Renal pelvis (tissue), 4 donors: ENCODE results near the gene ALDH3B1. TPM values are rescaled to one million over a fixed set of nuclear protein-coding genes. Genes with fewer than 3 reads are reported as not detected.

ENCODE experiments used
- DNase-seq: peaks from one replicate; pipeline ENCODE4 v3.0.0-alpha.2; 2013
- polyA plus RNA-seq, 3 donors: library from polyadenylated mRNA; unstranded; fragments of 120-200 nt; gene quantifications; one replicate each; pipeline ENCODE4 v1.2.1, GENCODE V29; 2013; ENCODE audit not compliant: insufficient read length in 3 of 3

ALDH3B1 gene
- polyA plus RNA-seq, 3 donors = 2.3 to 4.7 (median 3.6) TPM

DNA sequence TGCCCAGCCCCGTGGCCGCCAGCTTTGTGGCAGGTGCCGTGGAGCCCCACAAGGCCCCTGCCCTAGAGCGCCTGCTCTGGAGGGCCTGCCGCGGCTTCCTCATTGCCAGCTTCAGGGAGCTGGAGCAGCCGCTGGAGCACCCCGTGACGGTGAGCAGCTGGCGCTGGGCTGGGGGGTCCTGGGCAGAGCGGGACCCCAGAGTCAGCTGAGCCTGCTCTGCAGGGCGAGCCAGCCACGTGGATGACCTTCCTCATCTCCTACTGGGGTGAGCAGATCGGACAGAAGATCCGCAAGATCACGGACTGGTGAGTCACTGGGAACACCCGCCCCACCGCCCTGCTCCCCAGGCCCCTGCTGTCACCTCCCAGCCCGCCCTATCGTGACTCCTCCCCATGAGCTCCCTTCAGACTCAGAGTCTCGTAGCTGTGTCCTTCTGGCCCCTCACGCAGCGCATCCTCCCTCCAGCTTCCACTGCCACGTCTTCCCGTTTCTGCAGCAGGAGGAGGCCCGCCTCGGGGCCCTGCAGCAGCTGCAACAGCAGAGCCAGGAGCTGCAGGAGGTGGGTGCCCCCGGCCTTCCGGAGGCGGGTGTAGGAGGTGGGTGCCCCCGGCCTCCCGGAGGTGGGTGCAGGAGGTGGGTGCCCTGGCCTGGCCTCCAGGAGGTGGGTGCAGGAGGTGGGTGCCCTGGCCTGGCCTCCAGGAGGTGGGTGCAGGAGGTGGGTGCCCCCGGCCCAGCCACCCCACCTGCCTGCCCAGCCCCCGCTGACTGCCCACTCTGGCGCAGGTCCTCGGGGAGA lies 33.4 kb downstream of the ALDH3B1 start:
- no peak for DNase-seq

DNA sequence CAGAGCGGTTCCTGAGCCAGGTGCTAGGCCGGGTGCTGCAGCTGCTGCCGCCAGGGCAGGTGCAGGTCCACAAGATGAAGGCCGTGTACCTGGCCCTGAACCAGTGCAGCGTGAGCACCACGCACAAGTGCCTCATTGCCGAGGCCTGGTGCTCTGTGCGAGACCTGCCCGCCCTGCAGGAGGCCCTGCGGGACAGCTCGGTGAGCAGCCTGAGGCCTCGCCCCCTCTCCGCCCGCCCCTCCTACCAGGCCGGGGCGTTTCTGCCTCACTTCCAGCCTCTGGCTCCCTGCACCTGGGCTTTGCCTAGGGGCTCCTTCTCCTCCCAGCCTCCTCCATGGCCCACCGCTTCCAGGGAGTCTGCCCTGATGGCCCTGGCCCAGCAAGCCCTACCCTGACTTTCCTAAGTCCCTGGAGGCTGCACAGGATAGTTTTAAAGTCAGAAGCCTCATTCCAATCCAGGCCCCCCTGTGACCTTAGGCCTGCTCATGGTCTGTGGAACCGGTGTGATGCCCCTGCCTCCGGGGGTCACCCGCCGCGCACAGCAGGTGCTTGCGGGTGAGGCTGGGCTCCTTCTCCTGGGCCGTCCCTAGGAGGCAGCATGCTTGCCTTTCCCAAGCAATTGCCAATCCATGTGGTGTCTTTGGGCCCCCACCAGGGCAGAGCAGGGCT lies 34.2 kb downstream of the ALDH3B1 start:
- DNase-seq = no peak

DNA sequence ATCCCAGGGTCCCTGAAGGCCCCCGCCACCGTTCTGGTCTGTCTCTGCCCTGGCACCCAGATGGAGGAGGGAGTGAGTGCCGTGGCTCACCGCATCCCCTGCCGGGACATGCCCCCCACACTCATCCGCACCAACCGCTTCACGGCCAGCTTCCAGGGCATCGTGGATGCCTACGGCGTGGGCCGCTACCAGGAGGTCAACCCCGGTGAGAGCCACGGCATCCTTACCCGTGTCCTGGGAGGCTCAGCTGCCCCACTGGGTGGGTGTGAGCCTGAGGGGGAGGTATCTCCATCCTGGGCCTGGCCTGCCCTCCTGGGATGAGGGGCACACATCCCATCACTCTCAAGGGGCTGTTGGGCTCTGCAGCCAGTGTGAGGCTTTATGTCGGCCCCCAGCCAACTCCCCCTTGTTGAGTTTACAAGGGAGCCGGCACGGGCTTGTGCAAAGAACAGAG lies 34.8 kb downstream of the ALDH3B1 start:
- DNase-seq = no peak

DNA sequence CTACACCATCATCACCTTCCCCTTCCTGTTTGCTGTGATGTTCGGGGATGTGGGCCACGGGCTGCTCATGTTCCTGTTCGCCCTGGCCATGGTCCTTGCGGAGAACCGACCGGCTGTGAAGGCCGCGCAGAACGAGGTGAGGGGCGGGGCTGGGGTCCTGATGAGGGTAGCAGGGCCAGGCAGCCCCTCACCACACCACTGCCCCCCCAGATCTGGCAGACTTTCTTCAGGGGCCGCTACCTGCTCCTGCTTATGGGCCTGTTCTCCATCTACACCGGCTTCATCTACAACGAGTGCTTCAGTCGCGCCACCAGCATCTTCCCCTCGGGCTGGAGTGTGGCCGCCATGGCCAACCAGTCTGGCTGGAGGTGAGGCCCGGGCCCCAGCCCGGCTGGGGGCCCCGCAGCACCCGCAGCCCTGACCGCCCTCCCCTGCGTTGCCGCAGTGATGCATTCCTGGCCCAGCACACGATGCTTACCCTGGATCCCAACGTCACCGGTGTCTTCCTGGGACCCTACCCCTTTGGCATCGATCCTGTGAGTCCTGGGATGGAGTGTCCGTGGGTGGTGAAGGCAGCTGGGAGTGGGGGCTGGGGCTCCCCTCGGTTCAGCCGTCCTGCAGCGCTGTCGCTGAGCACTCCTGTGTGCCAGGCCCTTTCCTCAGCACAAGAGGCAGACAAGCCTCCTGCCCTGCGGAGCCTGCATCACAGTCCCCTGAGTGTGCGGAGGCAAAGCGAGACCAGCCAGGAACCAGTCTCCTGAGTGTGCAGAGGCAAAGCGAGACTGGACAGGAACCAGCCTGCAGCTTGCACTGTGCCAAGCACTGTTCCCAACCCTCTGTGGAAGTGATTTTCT lies 37.5 kb downstream of the ALDH3B1 start:
- no peak for DNase-seq

DNA sequence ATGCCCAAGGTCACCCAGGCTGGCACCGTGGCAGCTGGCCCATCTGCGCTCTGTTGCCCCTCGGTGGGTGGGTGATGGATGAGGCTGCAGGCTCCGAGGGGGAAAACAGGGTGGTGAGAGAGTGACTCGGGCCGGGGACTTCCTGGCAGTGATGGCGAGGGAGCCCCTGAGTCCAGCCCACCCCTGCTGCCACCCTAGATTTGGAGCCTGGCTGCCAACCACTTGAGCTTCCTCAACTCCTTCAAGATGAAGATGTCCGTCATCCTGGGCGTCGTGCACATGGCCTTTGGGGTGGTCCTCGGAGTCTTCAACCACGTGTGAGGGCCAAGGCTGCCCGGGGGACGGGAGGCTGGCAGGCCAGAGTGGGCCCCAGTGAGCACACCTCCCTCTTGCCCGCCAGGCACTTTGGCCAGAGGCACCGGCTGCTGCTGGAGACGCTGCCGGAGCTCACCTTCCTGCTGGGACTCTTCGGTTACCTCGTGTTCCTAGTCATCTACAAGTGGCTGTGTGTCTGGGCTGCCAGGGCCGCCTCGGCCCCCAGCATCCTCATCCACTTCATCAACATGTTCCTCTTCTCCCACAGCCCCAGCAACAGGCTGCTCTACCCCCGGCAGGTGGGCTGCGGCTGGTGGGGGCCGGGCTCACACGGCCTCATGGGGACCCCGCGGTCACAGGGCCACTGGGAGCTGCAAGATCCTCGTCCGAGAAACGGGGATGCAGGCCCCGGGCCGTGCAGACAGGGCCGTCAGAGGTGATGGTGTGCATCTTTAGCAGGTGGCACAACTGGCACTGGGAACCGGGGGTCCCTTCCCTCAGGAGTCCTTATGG lies 38.8 kb downstream of the ALDH3B1 start:
- no peak for DNase-seq

DNA sequence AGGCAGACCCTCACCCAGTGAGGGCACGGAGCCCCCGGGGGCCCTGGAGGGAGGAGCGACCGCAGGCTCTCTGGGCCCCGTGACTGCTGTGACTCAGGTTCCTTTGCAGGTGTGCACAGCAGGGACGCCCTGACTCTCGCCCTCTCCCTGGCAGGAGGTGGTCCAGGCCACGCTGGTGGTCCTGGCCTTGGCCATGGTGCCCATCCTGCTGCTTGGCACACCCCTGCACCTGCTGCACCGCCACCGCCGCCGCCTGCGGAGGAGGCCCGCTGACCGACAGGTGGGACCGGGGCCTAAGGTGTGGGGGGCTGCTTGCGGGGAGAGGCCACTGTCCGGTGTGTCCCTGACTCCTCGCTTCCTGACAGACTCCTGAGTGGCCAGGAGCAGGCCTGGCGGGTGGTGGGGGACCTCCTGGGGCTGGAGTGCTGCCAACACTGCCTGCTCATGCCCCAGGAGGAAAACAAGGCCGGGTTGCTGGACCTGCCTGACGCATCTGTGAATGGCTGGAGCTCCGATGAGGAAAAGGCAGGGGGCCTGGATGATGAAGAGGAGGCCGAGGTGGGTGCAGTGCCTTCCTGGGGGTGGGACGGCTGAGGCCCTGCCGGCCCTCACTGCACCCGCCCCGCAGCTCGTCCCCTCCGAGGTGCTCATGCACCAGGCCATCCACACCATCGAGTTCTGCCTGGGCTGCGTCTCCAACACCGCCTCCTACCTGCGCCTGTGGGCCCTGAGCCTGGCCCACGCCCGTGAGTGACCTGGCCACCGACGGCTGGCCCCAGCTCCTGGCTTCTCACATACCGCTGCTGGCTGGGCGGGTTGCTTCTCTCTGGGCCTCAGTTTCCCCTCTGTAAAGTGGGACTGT lies 39.6 kb downstream of the ALDH3B1 start:
- no peak for DNase-seq

DNA sequence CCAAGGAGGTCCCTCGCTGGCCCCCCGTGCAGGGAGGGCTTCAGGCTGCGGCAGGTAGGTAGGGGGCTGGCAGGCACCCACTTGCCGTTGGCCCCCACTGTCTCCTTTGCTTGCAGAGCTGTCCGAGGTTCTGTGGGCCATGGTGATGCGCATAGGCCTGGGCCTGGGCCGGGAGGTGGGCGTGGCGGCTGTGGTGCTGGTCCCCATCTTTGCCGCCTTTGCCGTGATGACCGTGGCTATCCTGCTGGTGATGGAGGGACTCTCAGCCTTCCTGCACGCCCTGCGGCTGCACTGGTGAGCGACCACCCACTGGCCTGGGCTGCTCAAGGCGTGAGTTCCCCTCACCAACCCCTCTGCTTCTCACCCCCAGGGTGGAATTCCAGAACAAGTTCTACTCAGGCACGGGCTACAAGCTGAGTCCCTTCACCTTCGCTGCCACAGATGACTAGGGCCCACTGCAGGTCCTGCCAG lies 40.3 kb downstream of the ALDH3B1 start:
- no peak for DNase-seq

DNA sequence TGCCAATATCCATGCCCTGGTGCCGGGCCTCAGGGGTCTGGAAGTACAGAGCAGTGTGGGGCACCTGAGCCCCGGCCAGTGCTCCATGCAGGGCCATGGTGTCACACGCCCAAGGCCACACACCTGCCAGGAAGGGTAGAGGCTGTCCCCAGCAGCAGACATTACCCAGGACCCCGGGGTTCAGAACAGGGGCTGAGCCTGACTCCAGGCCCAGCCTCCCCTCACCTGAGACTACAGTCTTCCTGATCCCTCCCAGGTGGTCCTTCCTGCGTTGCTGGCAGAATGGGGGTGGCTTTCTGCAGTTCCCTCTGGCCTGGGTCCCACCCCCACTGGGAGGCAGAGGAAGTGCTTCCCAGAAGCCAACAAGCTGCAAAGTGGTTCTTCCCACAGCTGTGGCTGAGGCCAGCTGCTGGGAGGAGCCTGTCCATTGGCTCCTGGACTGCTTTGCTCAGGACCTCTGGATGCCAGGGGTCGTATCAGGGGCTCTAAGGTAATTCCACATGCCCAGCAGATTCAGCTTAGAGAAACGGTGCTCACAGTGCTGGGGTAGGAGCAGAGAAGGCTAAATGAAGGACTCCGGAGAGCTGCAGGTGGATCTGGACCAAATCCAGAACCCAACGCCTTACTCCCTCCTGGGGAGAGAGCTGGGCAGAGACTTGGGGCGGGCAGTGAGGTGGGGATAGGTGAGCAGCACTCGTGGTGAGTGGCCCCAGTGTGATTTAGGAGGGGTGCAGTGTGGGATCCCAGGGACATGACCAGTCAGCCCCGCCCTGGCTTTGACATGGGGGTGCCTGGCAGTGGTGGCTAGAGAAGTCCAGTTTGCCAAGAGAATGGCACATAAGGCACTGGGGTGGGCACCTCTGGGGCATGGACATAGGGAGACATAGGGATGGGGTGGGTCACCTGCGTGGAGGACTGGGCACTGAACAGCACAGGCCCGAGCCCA lies 41.3 kb downstream of the ALDH3B1 start:
- no peak for DNase-seq

DNA sequence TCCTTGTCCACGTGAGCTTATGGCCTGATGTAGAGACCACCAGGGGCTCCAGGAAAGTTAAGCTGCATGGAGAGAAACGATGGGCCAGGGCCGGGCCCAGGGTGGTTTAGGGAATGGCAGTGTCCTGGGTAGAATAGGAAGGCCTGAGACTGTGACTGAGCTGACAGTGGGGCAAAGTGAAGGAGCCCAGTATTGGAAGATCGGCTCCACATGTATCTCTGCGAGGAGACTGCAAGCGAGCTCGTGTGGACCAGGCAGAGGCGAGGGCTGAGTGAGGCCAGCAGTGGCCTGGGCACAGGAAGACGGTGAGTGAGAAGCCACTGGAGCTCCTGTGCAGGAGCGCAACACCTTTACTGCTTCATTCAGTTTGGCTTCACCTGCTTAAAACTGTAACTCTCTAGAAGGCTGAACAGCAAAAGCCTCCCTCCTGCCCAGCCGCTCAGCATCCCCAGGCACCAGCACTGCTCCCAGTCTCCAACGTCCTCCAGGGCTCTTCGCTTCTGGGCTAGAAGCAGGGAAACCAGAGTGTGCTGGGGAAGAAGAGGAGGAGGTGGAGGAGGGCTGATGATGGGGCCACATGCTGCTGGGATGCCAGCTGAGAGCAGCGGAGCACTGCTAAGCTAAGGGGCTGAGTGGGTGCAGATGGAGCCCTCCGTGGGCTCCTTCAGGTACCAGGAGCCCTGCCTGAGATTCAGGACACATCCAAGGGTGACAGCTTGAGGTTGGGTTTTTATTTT lies 42.2 kb downstream of the ALDH3B1 start:
- DNase-seq = no peak

DNA sequence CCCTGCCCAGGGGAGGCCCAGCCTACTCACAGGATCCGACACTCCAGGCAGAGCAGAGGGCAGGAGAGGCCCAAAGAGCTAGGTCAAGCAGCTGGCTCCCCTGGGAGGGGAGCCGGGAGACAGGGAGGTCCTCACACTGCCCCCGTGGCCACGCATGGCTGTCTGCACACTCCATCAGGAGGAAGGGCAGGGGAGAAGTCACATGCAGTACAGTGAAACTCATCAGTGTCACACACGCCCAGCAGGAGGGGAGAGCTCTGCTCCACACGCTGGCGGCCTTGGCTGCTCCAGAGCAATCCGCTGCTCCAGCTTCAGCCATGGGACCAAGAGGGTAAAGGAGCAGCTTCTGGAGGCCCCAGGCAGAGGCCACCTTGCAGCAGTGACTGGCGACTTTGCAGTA lies 43.0 kb downstream of the ALDH3B1 start:
- no peak for DNase-seq

DNA sequence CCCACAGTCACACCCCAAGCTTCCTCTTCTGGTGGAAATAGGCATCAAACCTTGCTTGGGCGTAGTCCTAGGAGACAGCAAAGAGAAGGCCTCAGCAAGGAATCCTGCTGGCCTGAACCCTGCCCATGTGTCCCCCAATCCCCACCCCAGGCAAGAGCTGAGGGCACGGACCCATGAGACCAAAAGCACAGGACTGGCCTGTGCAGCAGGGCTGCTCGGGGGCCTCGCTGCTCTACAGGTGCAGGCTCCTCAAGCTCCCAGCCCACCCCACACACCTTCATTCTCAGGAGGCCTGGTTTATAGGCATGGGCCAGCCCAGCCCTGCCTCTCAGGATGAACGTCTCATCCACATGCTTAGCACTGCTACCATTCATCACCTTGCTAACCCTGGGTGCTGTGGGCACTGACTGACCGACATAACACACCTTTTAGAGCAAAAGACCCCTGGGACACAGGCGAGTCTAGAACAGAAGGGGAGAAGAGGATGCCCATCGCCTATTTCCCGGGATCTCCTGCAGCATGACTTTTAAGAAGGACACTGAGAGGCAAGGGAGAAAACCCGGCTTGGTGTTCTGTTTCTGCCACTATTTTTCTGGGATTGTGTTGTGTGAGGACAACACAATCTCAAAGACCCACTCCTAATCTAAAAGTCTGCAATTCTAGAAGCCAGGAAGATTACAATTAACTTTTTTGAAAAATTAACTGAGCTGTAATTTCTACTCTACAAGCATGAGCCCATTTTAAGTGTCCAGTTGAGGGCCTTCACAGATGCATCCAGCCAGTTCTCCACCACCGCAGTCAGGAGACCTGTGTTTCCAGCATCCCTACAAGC lies 44.1 kb downstream of the ALDH3B1 start:
- DNase-seq = no peak

DNA sequence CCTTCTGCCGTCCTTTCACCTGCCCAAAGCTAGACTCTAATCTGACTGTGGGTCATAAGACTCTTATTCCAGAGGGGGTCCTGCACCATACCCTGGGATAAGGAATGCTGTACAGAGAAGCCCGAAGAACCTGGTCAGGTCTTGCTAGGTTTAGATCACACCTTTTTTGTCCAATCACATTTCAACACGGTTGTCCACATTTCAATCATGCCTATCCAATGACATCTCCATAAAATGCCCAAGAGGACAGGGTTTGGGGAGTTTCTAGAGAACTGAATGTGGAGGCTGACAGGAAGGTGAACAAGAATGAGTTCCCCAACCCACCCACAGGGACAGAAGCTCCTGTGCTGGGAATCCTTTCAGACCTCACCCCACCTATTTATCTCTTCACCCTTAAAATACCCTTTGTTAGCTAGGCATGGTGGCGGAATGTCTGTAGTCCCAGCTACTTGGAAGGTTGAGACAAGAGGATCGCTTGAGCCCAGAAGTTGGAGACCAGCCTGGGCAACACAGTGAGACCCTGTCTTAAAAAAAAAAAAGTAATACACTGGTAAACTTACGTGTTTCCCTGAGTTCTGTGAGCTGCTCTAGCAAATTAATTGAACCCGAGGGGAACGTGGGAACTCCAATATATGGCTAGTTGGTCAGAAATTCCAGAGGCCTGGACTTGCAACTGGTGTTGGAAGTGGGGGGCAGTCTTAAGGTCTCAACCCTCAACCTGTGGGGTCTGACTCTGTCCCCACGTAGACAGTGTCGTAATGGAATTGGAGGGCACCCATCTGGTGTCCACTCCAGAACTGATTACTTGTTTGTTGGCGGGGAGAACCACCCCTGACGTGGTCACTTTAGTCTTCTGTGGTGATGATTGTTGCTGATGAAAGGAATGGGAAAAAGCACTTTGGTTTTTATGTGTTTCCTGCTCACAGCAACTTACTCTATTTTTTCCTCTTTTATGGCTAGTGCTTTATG lies 46.5 kb downstream of the ALDH3B1 start:
- no peak for DNase-seq

DNA sequence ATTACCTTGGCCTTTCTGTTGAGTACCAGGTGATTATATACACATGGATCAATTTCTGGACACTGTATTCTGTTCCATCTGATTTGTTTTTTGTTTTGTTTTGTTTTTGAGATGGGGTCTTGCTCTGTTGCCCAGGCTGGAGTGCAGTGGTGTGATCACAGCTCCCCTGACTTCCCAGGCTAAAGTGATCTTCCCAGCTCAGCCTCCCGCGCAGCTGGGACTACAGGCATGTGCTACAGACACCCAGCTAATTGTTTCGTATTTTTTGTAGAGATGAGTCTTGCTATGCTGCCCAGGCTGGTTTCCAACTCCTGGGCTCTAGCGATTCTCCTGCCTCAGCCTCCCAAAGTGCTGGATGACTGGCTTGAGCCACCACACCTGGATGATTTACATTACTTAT lies 47.7 kb downstream of the ALDH3B1 start:
- DNase-seq = no peak

DNA sequence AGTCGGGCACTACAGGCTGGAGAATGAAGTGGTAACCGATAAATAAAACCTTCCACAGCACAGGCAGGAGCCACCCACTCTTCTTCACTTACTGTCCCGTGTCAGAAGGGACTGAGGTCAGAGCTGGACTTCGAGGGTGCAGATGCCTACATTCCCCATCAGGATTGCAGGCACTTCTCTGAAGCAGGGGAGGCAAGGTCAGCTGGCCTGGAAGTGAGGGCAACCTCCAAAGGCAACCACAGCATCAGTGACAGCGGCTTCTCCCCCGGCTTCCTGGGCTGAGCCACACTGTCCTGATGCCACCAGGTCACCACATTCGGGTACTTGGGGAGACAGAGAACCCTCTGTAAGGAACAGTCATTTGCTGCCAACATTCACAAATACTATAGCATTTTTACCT lies 51.4 kb downstream of the ALDH3B1 start:
- no peak for DNase-seq

DNA sequence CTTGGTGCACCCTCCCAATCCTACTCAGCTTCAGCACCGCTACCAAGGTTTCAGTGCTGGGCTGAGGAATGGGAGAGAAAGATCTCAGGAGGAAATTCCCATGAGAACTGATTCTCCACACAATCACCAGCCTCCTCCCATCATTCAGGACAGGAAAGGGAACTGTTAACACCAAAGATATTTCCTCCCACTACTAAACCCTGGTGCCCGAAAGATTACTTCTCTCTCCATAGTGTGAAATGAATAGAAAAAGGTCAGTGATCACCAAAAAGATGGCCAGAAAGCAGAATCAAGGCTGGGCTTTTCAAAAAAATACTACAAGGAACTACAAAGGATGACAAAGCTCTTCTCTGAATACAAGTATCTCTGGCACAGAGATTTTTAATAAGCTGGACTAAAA lies 54.8 kb downstream of the ALDH3B1 start:
- DNase-seq = no peak

DNA sequence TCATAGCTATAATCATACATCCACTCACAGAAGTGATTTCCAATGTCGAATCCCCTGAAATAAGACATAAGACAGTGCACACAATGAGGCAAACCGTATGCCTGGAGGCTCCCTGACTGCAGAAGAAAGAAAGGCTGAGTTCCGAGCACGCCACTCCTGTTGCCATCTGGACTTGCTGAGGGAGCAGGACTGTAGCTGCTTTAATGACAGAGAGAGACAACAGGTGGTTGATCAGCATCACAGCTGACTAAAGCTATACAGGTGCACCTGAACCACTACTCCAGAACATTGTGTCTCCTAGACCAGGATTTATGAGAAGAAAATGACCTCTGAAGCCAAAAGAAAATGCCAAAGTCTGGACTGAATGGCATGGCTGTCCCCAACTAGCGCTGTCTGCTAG lies 55.7 kb downstream of the ALDH3B1 start:
- DNase-seq = no peak
